HL-60 (cell line): ENCODE data around the gene RILPL2.
A peak's percentile ranks its signal among the peaks of the same experiment; 100 is the strongest.
"Not testable (repeated sequence)": the region's sequence is repeated elsewhere in the genome, so short reads cannot be mapped to it uniquely, and the experiment has no call there.

ENCODE experiments used
- DNase-seq, 2 experiments: peaks; one replicate each; pipeline ENCODE4 v3.0.0-alpha.2; 2010 to 2020; ENCODE audit warnings: low read depth in 1 of 2, low spot score in 1 of 2
- H3K27ac ChIP-seq: fragments of 250-450 bp; sonication (Bioruptor Pico); replicated peaks from 2 replicates; pipeline ENCODE4 v1.5.1; 2020; ENCODE audit warnings: mild to moderate bottlenecking, moderate library complexity
- H3K27me3 ChIP-seq: fragments of 250-450 bp; sonication (Bioruptor Pico); 2 replicates; pipeline ENCODE4 v1.5.1; 2021; ENCODE audit warnings: mild to moderate bottlenecking, moderate library complexity; ENCODE audit not compliant: insufficient read depth, poor library complexity, severe bottlenecking
- H3K4me3 ChIP-seq: replicated peaks from 2 replicates; pipeline ENCODE4 v1.5.1; 2011; ENCODE audit warnings: mild to moderate bottlenecking, control low read depth, low read length; ENCODE audit not compliant: insufficient read depth
- CTCF ChIP-seq: IDR thresholded peaks from one replicate; pipeline ENCODE4 v1.5.1; 2011; ENCODE audit warnings: low read length, control low read depth, inconsistent platforms; ENCODE audit not compliant: insufficient read depth
- GABPA ChIP-seq: IDR thresholded peaks from 2 replicates; pipeline ENCODE4 v1.6.1; 2012; ENCODE audit warnings: low read depth
- POLR2AphosphoS5 ChIP-seq: IDR thresholded peaks from 2 replicates; pipeline ENCODE4 v1.6.1; 2012; ENCODE audit warnings: low read depth
- REST ChIP-seq: IDR thresholded peaks from 2 replicates; pipeline ENCODE4 v1.6.1; 2012; ENCODE audit warnings: low read depth; ENCODE audit not compliant: insufficient replicate concordance
- SPI1 ChIP-seq: IDR thresholded peaks from 2 replicates; pipeline ENCODE4 v1.6.1; 2012; ENCODE audit warnings: low read depth, mild to moderate bottlenecking, borderline replicate concordance

RILPL2 gene

GRCh38 chr12:123435636-123436016 lies 858 bp downstream of the RILPL2 start:
- no peak for TF ChIP-seq POLR2AphosphoS5
- TF ChIP-seq CTCF: no peak
- no peak for TF ChIP-seq REST
- TF ChIP-seq SPI1: no peak
- no peak for TF ChIP-seq GABPA
- no peak for DNase-seq
- Histone ChIP-seq H3K27ac (peak overlapping the region; percentile 96), H3K27me3 (no peaks in the 10 kb centered on the region), H3K4me3 (peak overlapping the region; percentile 81)

GRCh38 chr12:123433615-123434014 lies 2.9 kb downstream of the RILPL2 start:
- no peak for DNase-seq
- no peak for TF ChIP-seq SPI1
- no peak for TF ChIP-seq REST
- no peak; the same call in 1 of the 2 replicates for TF ChIP-seq POLR2AphosphoS5
- TF ChIP-seq GABPA: no peak
- TF ChIP-seq CTCF: no peak
- H3K27me3 ChIP-seq: no peaks in the 10 kb centered on the region
- H3K4me3 ChIP-seq: peak overlapping the region; percentile 81
- peak overlapping the region; percentile 96 for H3K27ac ChIP-seq

GRCh38 chr12:123431951-123432817 lies 4.3 kb downstream of the RILPL2 start:
- Histone ChIP-seq H3K27ac (peak overlapping the region; percentile 96), H3K4me3 (peak overlapping the region; percentile 81)
- TF ChIP-seq SPI1: peak; percentile 36; the same call in 1 of the 2 replicates
- 0 out of 2 replicates have a peak, but pooled peaks have one; percentile 40 for TF ChIP-seq POLR2AphosphoS5
- H3K27me3 ChIP-seq: not testable (repeated sequence)
- peak in 1 of 2 experiments; percentile 87 for DNase-seq

- not testable (repeated sequence) for DNase-seq, H3K27ac ChIP-seq, H3K4me3 ChIP-seq, H3K27me3 ChIP-seq
Measured at GRCh38 chr12:123429101-123429500, 7.4 kb downstream of the RILPL2 start.

GRCh38 chr12:123428591-123428990 lies 7.9 kb downstream of the RILPL2 start:
- no peak for DNase-seq
- Histone ChIP-seq H3K27ac (no peak overlapping the region), H3K27me3 (no peaks in the 10 kb centered on the region), H3K4me3 (no peak overlapping the region)
- TF ChIP-seq REST (no peak), GABPA (no peak), POLR2AphosphoS5 (no peak), SPI1 (no peak), CTCF (no peak)
